HUDEP-2 (cell line): Measurements from ENCODE around the gene ATXN7.
A peak's percentile ranks its signal among the peaks of the same experiment; 100 is the strongest.

Experiments used
- DNase-seq, 76 experiments: peaks; one replicate each; lab custom pipeline; 2025; ENCODE audit not compliant: unreplicated experiment in 76 of 76; lab: John Stamatoyannopoulos, UW

Gene ATXN7

DNA sequence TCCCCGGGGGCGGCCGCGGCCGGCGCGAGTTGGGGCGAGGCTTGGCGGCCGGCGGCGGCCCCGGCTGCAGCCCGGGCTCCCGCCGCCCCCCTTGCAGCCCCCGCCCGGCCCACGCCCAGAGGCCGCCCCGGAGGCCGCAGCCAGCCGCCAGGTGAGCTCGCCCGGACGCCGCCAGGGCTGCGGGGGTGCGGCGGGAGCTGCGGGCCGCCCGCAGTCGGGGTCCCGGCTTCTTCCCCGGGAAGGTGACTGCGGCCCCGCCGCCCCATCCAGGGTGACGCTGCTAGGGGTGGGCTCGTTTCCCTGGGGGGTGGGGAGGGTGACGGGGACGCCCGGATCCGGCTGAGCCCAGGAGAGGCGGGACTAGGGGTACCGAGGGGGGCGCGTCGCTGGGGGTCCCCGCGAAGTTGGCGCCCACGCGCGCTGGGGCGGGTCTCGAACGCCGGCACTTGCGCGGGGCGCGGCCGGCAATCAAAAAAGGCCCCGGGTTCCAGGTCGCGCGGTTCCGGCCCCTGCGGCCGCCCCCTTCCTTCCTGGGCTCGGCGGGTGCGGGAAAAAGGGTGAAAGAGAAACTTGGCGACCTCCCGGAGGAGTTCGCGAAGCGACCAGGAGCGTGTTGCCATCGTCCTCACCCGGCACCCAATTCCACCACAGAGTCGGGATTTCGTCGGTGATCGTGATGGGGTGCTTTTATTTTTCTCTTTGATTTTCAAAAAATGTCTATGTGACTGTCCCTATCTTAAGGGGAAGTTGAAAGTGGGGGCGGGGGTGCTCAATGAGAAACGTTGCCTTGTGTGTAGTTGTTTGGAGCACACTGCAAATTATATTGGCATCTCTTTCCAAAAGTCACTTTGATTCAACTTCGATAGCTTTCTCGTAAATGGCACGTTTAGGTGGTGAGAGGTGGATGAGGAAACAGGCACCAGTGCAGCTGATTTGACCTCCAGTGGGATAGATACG, 619 bp downstream of the ATXN7 start:
- peak in 33 of 76 experiments; percentile 3 to 56 (median 26) for DNase-seq

DNA sequence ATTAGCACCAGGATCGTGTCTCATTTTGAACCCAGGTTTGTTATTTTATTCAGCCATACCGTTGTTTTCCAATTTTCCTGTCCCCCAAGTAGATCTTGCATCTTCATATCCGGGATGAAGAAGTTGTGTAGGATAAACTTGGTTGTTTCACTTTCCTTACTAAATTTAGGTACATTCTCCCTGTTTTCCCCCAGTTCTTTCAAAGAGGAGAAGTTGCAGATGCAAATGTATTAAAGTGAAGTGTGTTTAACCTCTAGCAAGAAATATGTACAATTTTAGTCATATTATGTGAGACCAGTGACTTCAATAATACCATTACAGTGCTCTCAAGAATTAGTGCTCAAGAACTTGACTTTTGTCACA, 1.3 kb downstream of the ATXN7 start:
- no peak for DNase-seq

DNA sequence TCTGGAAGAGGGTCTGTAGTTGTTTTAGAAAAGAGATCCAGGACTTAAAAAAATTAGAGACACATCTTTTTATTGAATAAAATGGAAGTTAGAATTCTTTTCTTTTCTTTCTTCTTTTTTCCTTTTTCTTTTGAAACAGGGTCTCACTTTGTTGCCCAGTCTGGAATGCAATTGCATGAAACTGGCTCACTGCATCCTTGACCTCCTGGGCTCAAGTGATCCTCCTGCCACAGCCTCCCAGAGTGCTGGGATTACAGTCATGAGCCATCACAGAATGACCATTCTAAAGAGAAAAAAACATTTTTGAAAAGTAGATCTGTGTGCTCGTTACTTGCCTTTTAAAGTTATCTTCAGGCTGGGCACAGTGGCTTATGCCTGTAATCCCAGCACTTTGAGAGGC, 3.6 kb downstream of the ATXN7 start:
- DNase-seq: no peak

DNA sequence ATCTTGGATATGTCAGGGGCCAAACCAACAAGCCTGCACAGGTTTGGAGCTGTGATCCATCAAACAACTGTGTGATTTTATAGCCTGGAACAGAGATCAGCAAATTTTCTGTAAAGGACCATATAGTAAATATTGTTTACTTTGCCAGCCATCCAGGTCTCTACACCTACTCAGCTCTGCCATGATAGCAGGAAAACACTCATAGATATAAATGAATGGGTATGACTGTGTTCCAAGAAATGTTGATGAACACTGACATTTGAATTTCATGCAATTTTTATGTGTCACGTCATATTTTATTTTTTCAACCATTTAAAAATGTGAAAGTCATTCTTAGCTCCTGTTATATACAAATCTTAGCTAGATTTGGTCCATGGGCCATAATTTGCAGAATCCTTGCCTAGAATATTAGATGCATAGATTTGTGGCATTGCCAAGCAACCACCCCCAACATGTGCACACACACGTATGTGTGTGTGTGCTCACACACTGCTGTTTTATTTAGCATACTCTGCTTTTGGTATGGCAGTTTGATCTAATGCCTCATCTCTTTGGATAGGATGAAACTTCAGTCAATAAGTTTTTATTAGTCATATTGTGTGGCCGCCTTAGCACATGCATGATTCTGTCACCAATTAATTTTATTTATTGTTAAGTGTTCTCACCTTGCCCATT, 6.4 kb downstream of the ATXN7 start:
- no peak for DNase-seq

DNA sequence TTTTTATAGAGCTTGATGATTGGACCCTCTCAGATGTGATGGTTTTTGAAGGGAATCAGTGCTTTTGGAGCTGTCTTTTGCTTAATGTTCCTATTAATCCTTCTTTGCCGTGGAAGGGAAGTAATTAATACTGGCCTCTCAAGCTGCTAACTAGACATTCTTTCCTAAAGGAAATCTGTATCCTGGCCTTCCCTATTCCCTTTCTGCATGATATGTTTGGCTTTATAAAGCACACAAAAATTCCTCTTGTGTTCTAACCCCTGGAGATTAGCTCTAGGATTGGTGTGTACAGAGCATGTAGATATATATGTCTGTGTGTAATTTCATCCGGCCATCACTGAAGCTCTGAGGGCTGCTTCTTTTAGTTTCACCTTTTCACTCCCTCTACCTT, 6.9 kb downstream of the ATXN7 start:
- no peak for DNase-seq

DNA sequence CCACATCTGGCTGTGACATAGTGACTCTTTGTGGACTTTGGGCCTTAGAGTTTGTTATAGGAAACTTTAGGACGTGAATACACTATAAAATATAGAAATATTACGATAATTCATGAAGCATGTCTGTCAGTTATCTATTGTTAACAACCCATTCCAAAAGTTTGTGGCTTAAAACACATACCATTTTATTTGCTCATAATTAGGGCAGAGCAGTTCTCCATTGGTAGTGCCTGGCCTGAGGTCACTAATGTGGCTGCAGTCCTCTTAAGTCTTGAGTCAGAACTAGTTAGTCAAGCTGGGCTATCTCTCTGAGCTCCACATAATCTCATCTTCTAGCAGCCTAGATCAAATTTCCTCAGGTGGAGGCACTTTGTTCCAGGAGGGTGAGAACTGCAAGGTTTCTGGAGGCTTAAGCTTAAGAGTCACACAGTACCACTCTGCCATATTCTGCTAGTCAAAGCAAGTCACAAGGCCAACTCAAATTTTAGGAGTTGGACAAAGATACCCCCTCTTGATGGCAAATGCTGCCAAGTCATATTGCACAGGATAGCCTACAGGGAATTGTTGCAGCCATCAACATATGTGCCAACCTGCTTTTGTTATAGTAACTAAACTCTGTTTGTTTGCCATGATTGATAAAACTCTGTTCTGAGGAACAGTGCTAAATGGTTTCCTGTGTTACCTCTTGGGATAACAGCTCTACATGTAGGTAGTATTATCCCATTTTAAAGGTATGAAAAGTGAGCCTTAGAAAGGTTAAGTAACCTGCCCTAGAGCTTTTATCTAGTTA, 8.7 kb downstream of the ATXN7 start:
- DNase-seq: no peak

DNA sequence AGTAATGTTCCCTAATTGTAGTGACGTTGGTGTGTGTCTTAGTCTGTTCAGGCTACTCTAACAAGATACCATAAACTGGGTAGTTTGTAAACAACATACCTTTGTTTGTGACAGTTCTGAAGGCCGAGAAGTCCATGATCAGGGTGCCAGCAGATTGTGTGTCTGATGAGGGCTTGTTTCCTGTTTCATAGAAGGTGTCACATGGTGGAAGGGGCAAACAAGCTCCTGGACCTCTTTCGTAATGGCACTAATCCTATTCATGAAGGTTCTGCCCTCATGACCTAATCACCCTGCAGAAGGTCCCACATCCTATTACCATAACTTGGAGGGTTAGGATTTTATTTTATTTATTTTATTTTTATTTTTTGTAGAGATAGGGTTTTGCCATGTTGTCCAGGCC, 11.1 kb downstream of the ATXN7 start:
- no peak for DNase-seq

DNA sequence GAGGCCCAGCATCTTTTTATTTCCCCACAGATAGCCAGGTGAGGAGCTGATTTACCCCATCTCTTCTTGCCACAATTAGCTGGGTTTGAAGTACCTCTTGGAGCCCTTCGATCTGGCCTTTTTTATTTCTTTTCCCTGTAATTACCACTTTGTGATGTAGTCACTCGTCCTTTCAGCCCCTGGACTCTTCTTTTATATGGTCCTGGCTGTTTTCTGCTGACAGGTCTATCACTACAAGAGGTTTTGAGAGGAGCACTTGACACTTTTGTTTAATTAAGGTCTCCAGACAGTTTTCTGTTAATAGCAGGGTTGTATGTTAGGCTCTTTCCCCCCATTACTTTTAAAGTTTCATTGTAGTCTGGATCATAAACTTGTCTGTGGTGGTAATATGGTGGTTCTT, 11.8 kb downstream of the ATXN7 start:
- no peak for DNase-seq

DNA sequence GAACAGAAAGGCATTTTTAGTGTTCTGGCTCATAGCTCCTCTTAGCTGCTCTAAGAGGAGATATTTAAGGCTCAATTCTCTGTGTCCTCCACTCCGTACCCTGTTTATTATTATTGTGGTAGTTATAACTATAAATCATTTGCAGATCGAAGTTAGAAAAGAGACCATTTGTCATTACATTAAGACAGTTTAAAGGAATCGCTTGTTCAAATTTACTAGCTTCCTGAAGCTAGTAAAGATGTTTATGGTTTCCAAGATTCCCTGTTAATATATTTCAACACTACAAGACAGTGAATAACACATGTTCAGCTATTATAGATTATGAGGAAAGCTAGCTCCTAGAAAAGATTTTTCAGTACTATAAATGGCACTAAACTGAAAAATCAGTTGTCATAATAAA, 12.6 kb downstream of the ATXN7 start:
- no peak for DNase-seq

DNA sequence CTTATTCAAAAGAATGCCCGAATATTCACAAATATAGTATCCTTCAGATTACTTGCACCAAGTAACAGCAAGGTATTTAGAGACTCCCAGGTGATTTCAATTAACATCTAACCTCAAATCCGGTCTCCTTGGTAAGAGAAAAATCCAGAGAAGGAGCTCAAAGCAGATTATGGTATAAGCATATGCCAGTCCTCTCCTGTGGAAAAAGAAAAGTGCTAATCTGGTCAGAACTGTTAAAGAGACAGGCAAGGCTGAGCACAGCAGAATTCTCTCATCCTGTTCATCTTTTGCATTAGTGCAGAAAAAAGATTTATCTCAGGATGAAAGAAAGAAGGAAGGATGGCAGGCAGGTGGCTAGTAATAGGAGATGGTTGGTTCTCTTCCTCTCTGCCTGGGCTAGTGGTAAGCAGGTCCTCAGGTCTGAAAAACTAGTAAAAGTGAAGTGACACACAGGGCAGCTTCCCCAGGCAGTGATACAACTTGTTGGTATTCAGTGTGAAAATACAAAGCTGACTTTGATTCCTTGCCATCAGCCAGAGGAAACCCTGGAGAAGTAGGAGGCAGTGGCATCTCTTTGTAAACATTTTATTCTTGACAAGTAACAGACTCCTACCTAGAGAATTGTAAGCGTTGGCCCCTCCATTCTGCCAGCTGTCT, 14.2 kb downstream of the ATXN7 start:
- DNase-seq: no peak

DNA sequence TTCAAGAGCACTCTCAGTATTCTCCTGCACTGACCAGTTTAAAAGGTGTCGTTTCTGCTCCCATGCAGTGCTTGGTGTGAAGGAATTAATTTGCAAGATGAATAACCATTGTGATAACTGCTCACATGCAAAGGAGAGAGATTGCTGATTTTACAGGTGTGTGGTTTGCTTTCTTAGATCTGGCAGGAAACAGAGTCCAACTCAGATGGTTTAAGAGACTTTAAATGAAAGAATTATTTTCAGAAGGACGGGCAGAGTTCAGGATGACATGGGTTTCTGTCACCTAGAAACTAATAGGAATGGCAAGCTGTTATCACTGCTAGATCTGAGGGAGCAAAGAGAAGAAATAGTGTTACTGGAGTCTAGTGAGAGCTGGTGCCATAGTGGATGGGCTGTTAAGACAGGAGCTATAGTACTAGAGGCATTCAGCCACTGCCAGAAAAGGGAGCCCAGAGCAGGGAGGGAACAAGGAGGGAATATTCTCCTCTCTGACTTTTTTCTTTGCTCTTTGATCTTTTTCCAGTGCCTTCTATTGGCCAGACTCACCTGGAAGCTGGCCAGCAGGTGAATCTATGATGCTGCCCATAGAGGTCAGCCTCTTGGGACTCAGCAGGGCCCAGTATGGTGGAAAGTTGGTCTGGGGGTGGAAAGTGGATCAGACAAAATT, 14.9 kb downstream of the ATXN7 start:
- DNase-seq: no peak

DNA sequence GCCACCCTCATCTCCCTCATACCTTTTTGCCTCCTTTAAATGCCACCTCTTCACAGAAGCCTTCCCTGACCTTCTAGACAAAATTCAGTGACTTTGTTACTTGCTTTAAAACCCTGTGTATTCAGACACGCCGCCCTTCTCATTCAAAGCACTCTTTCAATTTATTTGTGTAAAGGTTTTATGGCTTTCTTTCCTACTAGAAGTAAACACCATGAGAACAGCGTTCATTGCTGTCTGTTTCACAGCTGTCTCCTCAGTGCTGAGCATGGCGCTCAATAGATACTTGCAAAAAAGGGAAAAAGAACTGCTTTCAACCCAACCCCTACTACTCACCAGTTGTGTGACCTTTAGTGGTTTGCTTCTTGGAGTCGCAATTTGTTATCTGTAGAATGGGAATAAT, 17.0 kb downstream of the ATXN7 start:
- DNase-seq: no peak

DNA sequence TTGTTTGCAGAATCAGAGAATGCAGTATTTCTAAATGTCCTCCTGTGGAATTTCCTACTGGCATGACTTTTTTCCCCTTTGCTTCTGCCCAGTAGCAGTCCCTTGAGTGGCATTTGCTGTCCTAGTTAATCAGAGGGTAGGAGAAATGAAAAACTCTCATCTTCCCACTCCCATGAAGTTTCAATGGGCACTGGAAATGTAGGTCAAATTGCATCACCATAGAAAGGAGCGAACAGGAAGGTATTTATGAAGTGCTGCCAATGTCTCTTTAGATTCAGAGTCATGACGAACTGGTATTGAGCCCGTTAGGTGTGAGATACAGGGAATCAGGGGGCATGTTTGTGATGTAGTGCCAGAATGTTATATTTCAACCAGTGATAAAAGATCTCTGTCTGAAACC, 23.2 kb downstream of the ATXN7 start:
- DNase-seq: no peak

DNA sequence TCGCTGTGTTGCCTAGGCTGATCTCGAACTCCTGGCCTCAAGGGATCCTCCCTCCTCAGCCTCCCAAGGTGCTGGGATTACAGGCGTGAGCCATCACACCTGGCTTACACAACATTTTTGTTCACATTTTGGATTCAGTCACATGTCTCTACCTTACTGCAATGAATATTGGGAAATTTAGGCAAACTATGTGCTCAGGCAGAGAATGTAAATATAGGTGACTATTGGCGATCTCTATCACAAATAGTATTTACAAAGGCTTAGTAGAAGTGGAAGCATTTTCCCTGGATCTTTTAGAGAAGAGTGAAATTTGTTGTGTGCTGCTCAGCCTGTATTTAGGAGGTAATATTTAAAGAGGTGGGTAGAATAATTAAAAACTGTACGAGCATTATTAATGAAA, 27.9 kb downstream of the ATXN7 start:
- DNase-seq: no peak

DNA sequence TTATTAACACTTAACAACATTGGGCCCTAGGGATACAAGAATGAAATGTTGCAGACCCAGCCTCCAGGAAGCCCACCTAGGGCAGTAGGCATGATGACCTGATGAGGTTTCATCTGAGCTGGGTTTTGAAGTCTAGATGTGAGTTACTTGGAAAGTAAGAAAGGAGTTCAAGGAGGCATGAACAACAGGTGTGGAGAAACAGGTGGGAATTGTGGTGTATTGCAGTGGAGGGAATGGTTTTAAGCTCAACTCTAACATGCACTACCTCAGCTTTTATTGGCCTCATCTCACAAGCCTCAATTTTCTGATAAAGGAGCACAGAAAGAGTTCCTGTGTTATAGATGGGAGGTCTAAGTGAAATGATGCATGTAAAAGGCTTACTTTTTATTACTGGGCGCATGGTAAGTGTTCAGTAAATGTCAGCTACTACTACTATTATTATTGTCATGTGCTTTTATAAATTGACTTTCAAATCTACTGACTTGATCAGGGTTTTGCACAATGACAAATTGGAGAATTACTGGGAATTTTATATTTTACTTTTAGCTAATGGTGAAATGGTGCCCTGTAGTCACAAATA, 29.2 kb downstream of the ATXN7 start:
- no peak for DNase-seq

DNA sequence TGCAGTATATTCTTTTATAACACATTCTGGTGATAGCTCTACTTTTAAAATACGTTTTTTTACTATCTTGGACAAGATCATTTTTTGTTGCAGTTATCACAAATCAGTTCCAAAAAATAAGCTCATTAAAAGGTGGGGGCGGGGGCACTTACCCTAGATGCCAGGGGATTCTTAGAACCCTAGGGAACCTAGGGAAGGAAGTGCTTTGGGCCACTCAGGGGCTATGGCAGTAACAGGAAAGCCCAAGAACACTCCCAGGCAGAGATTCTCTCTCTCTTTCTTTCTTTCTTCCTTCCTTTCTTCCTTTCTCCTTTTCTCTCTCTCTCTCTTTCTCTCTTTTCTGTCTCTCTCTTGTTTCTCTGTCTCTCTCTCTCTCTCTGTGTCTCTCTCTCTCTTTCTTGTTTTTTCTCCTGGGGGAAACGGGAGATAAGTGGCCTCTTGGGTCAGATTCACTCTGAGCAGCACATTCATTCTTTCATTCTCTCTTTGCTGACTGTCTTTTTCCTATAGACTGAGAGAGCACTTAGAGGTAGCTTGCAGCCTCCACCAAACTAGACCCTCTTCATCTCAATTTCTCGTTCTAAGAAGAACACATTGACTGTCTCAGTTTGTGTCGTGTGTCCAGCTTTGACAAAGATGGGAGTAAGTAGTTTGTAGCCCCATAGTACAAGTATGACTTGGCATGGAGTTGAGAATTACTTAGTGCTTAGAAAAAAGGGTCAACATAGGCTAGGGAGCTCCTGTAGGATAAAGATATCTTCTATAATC, 31.9 kb downstream of the ATXN7 start:
- no peak for DNase-seq

DNA sequence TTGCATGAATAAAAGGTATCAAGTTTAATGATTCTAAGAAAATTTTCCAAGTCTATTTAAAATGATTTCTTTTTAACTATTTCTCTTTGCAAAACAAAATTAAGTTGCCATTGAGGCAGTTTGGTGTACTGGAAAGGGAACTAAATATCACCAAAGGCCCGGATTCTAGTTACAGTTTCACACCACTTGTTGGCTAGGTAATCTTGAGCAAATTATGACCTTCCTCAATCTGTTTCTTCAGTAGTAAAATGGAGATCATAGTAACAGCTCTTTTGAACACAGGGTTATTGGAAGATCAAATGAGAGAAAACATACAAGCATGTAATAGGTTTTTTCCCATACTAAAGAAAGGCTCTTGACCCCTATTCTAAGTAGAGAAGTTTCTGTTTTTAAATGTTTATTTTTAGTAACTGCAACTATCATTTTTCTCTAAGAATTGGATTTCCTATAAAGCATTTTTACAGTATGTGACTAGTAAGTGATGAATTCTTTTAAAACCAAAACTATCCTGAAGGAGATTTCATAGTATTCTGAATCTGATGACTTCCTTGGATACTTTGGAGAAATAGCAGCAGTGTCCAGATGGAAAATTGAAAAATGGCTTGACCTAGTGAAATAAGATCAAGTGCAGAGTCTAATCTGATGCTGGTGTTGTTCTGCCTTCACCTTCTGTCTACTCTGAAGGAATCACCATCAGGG, 32.8 kb downstream of the ATXN7 start:
- DNase-seq: no peak

DNA sequence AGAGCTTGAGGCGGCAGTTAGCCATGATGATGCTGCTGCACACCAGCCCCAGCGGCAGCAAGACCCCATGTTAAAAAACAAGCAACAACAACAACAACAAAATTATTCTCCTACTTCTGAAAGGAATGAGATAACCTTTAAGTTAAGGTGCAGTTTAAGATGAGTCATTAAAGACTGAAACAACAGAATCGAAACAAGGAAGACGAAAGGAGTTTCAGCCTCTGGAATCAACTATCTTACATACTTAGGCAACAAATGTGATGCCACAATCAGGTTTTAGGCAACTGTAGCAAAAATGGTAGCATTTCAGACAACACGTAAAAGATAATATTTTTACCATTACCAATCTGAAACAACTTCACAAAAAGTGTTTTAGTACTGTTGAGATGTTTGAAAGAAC, 36.3 kb downstream of the ATXN7 start:
- DNase-seq: no peak

DNA sequence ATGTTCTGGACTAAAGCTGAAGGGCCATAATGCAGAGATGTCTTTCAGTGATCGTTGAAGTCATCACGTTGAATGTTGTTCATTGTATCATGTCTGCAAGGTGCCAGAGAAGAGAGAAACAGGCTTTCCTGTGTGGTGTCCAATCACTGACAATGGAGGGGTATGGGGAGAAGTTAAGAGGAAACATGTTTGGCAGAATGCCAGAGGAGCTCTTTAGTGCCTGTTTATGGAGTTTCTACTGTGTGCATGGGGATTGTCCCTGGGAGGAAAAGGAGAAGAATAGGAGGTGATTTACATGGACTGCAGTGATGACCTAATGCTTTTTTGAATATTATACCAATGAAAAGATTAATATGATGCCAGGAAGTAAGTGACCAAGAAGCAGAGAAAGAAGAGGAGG, 36.8 kb downstream of the ATXN7 start:
- no peak for DNase-seq
